ENCODE measurements around the gene ZNF780A.
A peak's percentile ranks its signal among the peaks of the same experiment; 100 is the strongest.
"Not testable (repeated sequence)": the region's sequence is repeated elsewhere in the genome, so short reads cannot be mapped to it uniquely, and the experiment has no call there.

Gene ZNF780A

GRCh38 chr19:40084948-40085347 is 5.8 kb downstream of the ZNF780A start:
- no peak for DNase-seq (ENCODE audit: low spot score)

- DNase-seq (ENCODE audit: low spot score), result no peak
Measured at GRCh38 chr19:40081411-40081810, 9.3 kb downstream of the ZNF780A start.

- DNase-seq (ENCODE audit: low spot score), result no peak
Measured at GRCh38 chr19:40080289-40080688, 10.5 kb downstream of the ZNF780A start.

GRCh38 chr19:40078377-40078776 is 12.4 kb downstream of the ZNF780A start:
- DNase-seq (ENCODE audit: low spot score), result no peak

GRCh38 chr19:40070058-40070457 is 20.7 kb downstream of the ZNF780A start:
- DNase-seq (ENCODE audit: low spot score), result no peak

- no peak for DNase-seq (ENCODE audit: low spot score)
Measured at GRCh38 chr19:40059624-40060023, 31.1 kb downstream of the ZNF780A start.

- no peak for DNase-seq (ENCODE audit: low spot score)
Measured at GRCh38 chr19:40057166-40057565, 33.6 kb downstream of the ZNF780A start.

- DNase-seq (ENCODE audit: low spot score), result no peak
Measured at GRCh38 chr19:40056505-40056904, 34.2 kb downstream of the ZNF780A start.

GRCh38 chr19:40055832-40056504 is 34.8 kb downstream of the ZNF780A start, which contains the start of gene ZNF780B:
TSS of gene ZNF780B (minus strand) at chr19:40056231. CDS start at chr19:40050332, 5,899 bp downstream.
- DNase-seq (ENCODE audit: low spot score), result peak; percentile 59

- DNase-seq (ENCODE audit: low spot score), result no peak
Measured at GRCh38 chr19:40055049-40055448, 35.7 kb downstream of the ZNF780A start.

GRCh38 chr19:40054632-40055031 is 36.1 kb downstream of the ZNF780A start:
- no peak for DNase-seq (ENCODE audit: low spot score)

GRCh38 chr19:40053491-40053890 is 37.3 kb downstream of the ZNF780A start:
- DNase-seq (ENCODE audit: low spot score), result no peak

GRCh38 chr19:40041718-40042117 is 49.0 kb downstream of the ZNF780A start:
- DNase-seq (ENCODE audit: low spot score), result not testable (repeated sequence)

GRCh38 chr19:40038047-40038446 is 52.7 kb downstream of the ZNF780A start:
- DNase-seq (ENCODE audit: low spot score), result not testable (repeated sequence)

- DNase-seq (ENCODE audit: low spot score), result no peak
Measured at GRCh38 chr19:40035996-40036395, 54.7 kb downstream of the ZNF780A start.

- DNase-seq (ENCODE audit: low spot score), result no peak
Measured at GRCh38 chr19:40033989-40034560, 56.7 kb downstream of the ZNF780A start.

GRCh38 chr19:40026597-40026970 is 64.2 kb downstream of the ZNF780A start:
- no peak for DNase-seq (ENCODE audit: low spot score)

GRCh38 chr19:40025938-40026596 is 64.7 kb downstream of the ZNF780A start:
- DNase-seq (ENCODE audit: low spot score), result no peak

- DNase-seq (ENCODE audit: low spot score), result no peak
Measured at GRCh38 chr19:40023969-40024368, 66.8 kb downstream of the ZNF780A start.
